HG03280 (cell line): ENCODE measurements around the gene OTOS.

Source experiments
- ATAC-seq: cut with Tn5 transposase; IDR thresholded peaks from one replicate; pipeline ENCODE4 v1.9.1; 2021; ENCODE audit warnings: mild to moderate bottlenecking, moderate library complexity; ENCODE audit not compliant: unreplicated experiment

Gene OTOS

DNA sequence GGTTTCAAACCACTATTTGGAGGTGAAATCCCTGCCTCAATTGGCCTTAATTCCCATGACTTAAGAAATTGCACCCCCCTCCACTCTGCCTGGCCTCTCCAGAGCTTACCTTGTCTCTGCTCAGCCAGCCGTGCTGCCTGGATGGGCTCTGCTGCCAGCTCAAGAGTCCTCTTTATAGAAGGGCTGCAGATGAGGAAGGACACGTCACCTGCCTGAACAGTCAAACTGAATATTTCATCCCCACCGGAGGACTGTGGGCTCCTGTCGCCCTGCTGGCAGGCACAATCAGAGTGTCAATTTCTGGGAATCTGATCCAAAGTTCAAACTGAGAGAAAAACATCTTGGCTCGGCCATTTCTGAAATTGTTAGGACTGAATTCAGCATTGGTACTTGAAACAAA lies at the start of gene OTOS:
Gene OTOS, minus strand, starts transcription at position 148 of the 400 bp plus-strand sequence. CDS start 332 bp downstream, outside the sequence.
- ATAC-seq, result no peak

DNA sequence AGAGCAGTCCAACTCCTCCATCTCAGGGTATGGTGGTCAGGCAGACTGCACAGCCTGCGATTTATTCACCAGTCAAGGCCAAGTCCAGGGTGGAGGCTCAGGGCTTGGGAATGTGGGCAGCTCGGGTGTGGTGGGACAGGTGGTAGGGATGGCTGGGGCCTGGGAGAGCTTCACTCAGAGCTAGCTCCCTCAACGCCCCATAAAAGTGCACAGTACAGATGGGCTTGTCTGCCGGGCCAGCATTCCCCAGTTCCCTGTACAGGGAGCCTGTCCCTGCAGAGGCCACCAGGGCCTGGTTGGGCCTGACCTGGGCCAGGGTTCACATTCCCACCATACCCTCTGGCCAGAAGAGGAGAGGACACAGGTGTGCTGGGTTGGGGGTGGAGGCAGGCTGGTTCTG lies 49.2 kb upstream of the OTOS start:
- no peak for ATAC-seq

DNA sequence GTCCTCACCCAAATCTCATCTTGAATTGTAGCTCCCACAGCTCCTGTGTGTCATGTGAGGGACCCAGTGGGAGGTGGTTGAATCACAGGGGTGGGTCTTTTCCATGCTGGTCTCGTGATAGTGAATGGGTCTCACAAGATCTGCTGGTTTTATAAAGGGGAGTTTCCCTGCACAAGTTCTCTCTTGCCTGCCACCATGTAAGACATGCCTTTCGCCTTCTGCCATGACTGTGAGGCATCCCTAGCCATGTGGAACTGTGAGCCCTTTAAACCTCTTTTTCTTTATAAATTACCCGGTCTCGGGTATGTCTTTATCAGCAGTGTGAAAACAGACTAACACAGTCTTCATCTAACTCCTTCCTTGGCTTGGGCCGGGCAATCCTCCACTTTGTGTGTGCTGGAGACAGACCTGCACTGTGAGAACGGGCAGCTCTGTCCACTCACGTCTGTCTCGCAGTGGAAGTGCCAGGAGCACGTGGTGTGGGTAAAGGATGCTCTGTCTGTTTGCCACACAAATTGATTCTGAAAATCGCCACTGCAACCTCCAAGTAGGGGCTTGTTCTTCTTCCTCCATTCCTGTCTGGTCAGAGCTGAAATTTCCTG lies 47.6 kb upstream of the OTOS start:
- ATAC-seq, result no peak

DNA sequence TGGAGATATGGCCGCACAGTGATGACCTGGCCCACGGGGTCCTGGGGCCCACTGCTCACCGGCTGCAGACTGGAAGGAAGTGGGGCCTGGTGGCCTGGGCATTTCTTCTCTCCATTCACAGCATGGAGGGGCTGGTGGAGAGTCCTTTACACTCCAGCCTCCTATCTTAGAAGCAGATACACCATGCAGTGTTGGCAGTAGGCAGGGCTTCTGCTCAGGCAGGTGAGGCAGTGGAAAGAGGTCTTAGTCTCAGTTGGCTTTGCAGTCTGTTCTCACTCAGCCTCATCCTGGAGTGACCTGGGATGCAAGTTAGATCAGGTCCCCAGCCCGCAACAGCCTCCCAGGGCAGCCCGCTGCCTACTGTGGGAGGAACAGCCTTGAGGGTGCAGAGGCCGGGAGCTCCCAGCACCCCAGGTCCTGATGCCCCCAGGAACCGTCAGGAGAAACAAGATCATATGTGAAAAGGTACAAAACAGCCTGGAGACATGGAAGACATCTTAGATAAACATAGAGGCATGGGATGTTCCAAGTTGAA lies 45.8 kb upstream of the OTOS start:
- ATAC-seq, result no peak

DNA sequence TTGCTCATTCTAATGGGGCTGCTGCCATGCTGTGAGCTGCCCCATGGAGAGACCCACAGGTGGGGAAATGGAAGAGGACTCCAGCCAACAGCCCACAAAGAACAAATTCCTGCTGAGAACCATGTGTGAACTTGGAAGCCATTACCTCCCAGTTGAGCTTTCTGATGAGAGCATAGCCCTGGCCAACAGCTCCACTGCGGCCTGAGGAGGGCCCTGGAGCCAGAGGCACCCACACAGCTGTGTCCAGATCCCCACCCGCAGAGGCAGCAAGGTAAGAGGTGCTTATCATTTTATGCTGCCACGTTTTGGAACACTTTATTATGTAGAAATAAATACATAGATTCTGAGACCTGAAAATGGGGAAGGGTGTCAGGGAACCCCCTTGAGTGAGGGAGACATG lies 44.2 kb upstream of the OTOS start:
- no peak for ATAC-seq

DNA sequence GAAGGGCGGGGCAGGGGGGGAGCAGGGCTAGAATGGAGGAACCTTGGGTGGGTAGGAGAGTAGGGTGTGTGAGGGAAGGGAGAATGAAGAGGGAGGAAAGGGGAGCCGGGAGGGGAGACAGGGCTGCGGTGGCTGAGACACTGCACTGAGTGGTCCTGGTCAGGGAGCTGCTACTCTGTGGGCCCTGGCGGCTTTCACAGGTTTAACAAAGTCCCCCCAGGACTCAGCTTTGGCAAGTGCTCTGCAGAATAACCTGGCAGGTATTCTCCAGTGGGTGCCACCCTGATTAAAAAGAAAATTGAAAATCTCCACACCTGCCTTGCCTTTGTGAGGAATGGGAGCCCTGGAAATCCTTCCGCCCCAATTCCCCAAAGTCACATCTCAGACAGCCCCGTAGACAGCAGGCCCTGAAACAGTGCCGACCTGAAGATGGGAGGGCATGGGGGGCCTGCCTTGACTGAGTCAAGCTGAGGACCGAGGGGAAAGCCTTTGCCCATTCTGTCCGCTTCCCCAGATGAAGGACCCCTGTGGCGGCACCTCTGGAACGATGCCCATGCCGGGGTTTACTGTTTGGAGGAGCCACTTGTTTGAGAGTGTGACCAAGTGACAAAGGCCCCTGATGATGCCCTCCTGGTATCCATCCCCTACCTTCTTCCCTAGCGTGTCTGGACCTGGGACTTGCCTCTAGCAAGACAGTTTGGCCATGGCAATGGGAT lies 43.6 kb upstream of the OTOS start:
- no peak for ATAC-seq

DNA sequence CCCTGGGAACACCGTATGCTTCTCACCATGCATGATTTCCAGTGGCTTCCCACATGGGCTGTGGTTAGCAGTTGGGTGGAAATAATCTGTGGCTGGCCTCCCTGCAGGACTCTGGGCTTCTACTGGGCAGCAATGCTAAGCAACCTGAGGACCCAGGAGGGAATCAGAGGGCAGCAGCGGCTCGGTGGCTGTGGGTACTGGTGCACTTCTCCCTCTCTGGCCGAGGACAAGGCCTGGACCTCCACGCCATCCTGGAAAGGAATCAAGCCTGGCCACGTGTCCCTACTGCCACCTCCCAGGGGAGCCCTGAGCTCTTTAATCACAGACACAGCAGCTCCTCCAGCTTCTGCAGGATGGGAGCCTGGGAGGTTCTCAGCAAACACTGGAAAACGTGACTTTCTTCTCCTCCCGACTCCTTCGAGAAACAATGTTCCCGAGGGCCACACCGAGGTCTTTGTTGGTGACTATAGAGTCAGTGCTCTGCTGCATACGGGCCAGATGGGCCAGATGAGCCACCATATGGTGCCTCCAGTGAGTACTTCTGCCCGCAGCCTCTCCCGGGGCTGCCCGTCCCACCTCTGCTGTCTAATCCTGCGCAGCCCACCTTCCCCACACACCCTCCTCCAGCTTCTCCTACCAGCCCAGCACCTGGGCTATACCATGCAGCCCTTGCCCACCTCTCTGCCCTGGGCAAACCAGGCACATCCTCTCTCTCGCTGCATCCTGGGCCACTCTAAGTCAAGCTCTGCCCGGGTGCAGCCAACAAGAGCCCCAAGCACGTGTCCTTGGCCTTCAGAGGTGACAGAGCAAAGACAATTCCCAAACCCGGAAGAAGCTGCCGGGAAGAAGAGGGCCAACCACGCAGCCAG lies 42.8 kb upstream of the OTOS start:
- ATAC-seq, result no peak

DNA sequence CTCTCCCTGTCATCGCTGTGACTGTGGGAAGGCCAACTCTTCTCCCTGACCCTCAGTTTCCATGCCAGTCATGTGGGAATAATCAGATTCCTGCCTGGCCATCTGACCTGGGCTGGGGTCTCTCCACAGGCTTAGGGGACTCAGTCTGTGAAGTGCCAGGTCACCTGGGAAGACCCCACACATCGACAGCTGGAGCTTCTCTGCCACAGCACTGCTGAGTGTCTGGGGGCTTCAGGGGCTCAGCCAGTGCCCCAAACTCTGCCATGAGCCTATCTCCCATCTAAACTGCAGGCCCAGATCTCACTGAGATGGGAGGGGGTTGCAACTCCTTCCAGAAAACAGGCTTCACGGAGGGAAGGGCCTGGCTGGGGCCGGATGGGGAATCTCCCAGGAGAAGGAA lies 42.0 kb upstream of the OTOS start:
- no peak for ATAC-seq

DNA sequence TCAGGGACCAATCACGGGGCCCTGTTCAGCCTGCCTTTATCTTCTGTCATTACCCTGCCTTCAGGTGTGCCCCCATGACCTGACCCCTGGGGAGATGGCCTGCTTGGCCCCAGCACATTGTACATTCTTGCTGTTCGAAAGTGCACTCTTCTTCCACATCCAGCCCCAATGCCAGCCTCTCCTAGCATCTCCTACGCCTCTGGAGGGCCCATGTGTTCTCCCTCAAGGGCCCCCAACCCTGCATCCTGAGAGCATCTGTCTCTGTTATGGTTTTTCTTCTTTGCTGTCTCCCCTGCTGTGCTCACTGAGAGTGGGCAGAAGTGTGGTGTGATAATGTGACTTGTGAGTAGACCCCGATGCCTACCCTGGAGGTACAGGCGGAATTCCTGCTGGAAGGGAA lies 41.5 kb upstream of the OTOS start:
- no peak for ATAC-seq

DNA sequence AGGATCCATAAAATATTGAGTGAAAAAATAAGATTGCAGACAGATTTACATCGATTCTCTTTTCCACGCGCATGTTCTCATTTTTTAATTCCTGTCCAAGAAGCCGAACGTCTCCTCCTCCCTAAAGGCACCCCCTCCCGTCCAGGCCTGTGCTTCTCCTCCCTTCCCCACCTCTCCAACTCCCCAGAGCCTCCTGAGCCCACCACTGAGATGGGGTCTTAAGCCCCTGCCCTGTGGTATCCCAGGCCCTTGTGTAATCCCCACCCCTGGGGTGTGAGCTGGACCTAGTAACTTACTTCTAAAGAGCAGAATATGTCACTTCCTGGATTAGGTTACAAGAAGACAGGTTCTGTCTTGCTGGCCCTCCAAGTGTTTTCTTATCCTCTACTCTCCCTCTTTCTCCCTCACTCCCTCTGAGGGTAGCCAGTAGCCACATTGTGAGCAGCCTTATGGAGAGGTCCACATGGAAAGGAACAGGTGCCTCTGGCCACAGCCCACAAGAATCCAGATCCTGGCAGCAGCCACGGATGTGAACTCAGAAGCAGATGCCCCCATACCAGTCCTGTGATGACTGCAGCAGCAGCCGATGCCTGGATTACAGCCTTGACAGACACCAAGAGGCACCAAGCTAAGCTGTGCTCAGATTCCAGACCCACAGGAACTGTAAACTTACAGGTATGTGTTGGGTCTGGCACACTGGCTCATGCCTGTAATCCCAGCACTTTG lies 39.6 kb upstream of the OTOS start:
- ATAC-seq, result no peak

DNA sequence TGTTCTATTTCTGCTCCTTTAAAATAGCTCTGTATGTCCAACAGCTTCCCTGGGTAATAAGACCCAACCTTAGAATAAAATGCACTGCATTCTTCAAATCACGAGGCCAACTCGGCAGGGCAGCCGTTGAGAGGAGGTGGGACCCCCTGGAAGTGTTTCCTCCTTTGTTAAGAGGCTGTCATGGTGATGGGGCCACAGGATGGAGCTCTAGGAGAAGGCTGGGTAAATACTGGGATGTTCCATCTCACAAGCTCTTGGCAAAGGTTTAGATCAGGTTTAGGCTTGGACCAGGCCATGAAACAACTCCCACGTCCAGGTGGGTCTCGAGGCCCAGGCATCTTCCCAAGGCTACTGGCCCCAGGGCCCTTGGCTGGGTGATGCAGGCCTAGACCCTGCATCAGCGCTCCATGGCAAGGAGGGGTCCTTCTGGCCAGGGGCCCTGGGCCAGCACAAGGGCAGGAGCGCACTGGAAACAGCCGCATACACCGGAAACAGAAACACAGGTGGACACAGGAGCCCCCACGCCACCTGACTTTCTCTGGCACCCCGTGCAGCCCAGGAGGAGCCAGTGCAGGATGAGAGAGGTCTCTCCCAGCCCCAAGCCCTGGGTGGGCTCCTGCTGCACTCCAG lies 38.8 kb upstream of the OTOS start:
- ATAC-seq, result no peak

DNA sequence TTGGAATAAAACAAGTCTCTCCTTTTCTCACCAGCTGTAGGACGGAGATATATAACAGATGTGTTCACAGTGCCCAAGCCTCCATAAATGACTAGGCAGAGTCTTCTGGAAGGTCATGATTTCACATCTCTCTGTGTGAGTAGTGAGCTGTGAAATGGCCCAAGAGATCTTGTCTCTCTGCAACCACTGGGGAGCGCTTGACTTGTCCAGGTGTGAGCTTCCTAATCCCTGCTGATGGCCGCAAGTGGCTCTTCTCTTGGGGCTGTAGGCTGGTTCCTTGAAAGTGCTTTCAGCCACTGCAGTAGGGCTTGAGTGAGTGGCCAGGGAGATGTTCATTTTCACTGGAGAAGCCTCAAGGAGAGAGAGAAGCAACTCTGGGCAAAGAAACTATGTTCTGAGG lies 38.1 kb upstream of the OTOS start:
- no peak for ATAC-seq

DNA sequence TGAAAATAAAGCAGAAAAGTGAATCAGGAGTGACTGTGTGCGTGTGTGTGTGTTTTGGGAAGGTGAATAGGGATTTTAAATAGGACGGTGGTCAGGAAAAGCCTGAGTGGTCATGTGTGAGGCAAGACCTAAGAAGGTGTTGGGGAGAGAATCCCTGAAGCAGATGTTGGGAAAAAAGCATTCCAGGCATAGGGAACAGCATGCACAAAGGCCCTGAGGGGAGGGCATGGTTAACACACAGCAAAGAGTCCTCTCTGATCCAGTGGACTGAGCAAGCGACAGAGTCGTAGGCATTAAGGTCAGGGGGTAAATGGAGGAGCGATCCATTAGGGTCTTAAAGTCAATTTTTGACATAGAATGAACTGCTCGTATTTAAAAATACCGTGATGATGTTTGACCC lies 34.0 kb upstream of the OTOS start:
- no peak for ATAC-seq

DNA sequence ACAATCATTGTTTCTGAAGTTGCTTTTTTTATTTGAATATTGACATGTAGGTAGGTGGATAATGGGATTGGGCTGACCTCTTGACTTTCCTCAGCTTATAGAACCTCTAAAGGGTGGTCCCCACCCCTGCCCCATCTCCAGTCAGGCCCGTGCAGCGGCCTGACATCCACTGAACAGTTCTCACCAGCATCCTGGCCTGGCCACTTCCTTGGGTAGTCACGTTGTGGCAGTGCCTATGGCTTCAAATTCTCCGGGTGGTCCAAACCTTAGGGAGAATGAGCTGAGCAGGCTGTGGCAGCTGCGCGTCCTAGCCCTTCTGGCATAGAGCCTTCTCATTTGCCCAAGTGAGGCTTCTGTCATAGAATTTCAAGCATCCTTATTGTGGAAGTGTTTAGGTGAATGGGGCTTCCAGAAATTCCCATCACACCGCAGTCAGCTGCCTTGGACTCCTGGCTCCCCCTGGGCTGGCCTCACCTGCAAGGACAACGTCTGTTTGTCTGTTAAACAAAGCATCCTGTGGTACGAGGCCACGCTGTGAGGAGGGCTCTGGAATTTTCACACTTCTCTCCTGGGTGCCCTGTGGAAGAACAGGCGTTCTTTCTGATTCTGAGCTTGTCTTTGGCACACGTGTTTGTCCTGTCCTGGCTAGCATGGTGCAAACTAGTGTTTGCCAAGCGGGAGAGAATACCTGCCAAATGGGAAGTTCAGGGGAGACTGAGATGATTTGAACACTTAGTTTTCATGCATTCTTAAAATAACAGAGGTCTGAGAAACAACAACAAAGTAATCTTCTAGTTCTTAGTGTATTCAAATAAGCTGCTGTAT lies 31.8 kb upstream of the OTOS start:
- ATAC-seq, result no peak

DNA sequence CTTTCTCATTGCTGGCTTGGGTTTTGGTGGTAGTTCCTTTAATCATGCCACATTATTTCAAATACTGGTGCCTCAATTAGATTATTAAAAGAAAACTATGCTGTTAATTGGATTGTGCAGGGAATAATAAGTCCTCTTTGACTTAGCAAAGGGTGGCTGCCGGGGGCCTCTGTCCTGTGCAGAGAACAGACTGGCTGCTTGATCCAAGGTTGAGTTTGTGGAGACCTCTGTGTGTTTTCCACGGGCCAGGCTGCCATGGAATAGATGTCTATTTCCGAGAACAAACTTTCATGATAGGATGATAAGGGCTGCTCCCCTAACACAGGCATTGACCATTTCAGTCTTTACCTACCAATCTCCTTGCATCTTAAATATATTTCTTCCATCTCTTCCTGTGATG lies 30.4 kb upstream of the OTOS start:
- no peak for ATAC-seq

DNA sequence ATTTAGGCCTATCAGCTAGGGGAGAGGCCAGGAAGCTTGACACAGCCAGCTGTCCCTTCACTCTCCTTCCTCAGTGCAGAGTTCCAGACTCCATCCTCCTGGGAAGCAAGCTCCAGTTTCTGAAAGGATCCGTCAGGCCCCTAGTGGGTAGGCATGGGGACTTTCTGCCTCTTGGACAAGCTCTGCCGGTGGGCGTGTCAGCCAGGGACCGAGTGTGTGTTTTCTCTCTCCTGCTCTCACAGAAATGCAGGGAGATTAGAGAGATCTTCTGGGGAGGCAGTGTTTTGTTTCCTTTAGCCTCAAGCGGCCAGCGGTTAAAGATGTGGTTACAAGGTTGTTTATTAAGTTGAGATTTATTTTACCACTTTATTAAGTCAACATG lies 29.9 kb upstream of the OTOS start:
- ATAC-seq, result no peak

DNA sequence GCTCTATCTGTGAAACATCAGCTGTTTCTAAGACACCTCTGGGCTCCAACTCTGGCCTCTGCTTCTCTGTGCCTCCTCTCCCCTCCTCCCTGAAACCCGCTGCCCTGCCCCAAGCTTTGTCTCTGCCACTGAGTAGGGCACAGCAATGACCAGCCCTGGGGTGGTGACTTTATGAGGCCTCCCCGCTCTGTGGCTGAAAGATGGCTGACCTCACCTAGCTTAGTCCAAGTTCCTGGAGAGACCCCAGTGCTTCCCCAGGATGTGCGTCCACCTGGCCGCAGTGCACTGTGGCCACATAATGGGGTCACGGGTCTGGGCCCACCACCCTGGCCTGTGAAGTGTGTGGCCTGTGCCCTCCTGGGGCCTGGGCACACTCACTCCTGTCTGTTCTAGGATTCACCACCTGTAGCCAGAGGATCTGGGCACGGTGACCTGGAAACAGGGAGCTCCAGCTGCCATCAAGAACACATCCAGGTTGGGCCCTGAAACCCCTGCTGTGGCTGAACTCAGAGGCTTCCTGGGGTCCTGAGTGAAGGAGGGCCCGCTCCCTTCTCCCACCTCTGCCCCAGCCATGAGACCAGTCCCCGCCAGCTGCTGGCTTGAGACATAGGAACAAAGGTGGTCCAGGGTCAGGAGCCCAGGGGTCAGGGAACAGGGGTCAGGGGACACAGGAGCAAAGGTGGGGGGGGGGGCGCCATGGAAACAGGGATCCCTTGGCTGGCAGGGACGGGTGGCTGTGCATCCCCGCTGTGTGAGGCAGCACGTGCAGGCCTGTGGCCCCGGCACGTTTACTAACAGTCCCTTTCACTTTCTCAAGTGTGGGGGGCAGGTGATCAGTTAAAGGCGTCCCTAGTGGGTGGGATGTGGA lies 29.3 kb upstream of the OTOS start:
- ATAC-seq, result no peak

DNA sequence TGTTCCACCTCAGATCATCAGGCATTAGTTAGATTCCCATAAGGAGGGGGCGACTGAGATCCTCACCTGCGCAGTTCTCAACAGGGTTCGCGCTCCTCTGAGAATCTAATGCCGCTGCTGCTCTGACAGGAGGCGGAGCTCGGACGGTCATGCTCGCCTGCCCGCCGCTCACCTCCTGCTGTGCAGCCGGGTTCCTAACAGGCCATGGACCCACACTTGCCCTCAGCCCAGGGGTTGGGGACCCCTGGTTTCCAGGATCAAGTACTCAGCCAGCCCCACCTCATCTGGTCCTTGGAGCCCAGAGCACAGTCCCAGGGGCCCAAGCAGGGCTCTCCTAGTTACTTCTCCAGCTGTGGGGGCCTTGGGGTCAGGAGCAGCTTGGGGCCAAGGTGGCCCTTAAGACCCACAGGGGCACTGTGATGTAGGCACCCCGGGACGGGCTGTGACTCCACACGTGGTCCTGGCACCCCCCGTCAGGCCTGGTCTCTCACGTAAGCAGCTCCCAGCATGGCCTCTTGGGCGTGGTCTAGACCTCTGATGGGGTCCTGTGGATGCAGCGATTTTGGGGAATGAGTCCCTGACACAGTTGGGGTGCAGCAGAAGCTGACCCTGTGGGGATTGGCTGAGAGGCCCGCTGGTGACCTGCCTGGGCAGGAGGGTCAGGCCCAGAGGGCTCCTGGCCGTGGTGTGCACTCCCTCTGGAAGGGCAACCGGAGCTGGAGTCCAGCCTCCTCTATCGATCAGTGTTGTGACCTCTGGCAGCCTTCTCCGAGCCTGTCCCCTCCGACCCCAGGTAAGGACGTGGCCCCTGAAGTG lies 28.3 kb upstream of the OTOS start:
- ATAC-seq, result no peak
